HepG2 (cell line): Measurements from ENCODE around the gene ARHGEF40. TPM values are rescaled to one million over a fixed set of nuclear protein-coding genes. Genes with fewer than 3 reads are reported as not detected.
A peak's percentile ranks its signal among the peaks of the same experiment; 100 is the strongest.

ENCODE experiments used
- ATF1 ChIP-seq: IDR thresholded peaks from 2 replicates; pipeline ENCODE4 v1.6.1; 2016; ENCODE audit warnings: mild to moderate bottlenecking, control low read depth
- BCLAF1 ChIP-seq: fragments of 450-650 bp; IDR thresholded peaks from 2 replicates; pipeline ENCODE4 v1.6.1; 2017; ENCODE audit warnings: mild to moderate bottlenecking
- DRAP1 ChIP-seq: IDR thresholded peaks from 2 replicates; pipeline ENCODE4 v1.6.1; 2016; ENCODE audit warnings: missing genetic modification reagents, missing compliant biosample characterization
- GATAD2A ChIP-seq: IDR thresholded peaks from 2 replicates; pipeline ENCODE4 v1.6.1; 2016
- JUND ChIP-seq: sonication (generic); formaldehyde crosslinking; IDR thresholded peaks from 2 replicates; pipeline ENCODE4 v1.8.0; 2022; ENCODE audit warnings: mild to moderate bottlenecking, missing genetic modification reagents
- MXD4 ChIP-seq: IDR thresholded peaks from 2 replicates; pipeline ENCODE4 v1.6.1; 2016; ENCODE audit warnings: mild to moderate bottlenecking, missing biosample characterization, missing genetic modification reagents
- NCOR1 ChIP-seq: fragments of 200-600 bp; sonication (generic); IDR thresholded peaks from 2 replicates; pipeline ENCODE4 v1.7.0; 2017; ENCODE audit warnings: antibody characterized with exemption, low read length, borderline replicate concordance
- RNF219 ChIP-seq: sonication (generic); formaldehyde crosslinking; IDR thresholded peaks from 2 replicates; pipeline ENCODE4 v1.5.0; 2020; ENCODE audit warnings: mild to moderate bottlenecking, missing genetic modification reagents
- TIGD3 ChIP-seq: sonication (generic); formaldehyde crosslinking; IDR thresholded peaks from 2 replicates; pipeline ENCODE4 v1.5.1; 2020; ENCODE audit warnings: mild to moderate bottlenecking, missing genetic modification reagents, borderline replicate concordance
- ZNF10 ChIP-seq: sonication (generic); formaldehyde crosslinking; IDR thresholded peaks from 2 replicates; pipeline ENCODE4 v1.4.0; 2020; ENCODE audit warnings: mild to moderate bottlenecking, low read depth, missing genetic modification reagents, borderline replicate concordance
- ZNF280B ChIP-seq: sonication (generic); formaldehyde crosslinking; IDR thresholded peaks from 2 replicates; pipeline ENCODE4 v1.5.0; 2020; ENCODE audit warnings: missing genetic modification reagents, mild to moderate bottlenecking, borderline replicate concordance
- ZNF609 ChIP-seq: sonication (generic); formaldehyde crosslinking; IDR thresholded peaks from 2 replicates; pipeline ENCODE4 v1.4.0; 2020; ENCODE audit warnings: mild to moderate bottlenecking, missing genetic modification reagents, borderline replicate concordance
- ZNF850 ChIP-seq: sonication (generic); formaldehyde crosslinking; conservative IDR thresholded peaks from 2 replicates; pipeline ENCODE4 v1.9.0; 2021; ENCODE audit warnings: mild to moderate bottlenecking, missing genetic modification reagents
- polyA plus RNA-seq, 8 experiments: library from polyadenylated mRNA; depleted of rRNA in 3 of 8; stranded (reverse) in 7 of 8; unstranded in 1 of 8; fragments of >200 nt; fragmentation: Illumina TruSeq in 4 of 8; extraction: Trizol in 4 of 8; gene quantifications; 2 replicates each; pipeline versions ENCODE4 v1.2.1 to v1.2.3, GENCODE V29; 2011 to 2016; ENCODE audit warnings: low read depth in 4 of 8, missing spikeins in 1 of 8, mixed read lengths in 1 of 8; ENCODE audit not compliant: insufficient read depth in 1 of 8
- total RNA-seq, 5 experiments: library from RNA; depleted of rRNA; stranded (reverse); fragments of >200 nt; fragmentation: Illumina TruSeq; extraction: Trizol; gene quantifications; 2 replicates each; pipeline ENCODE4 v1.2.3, GENCODE V29; 2016; ENCODE audit warnings: low read depth in 1 of 5

Gene ARHGEF40
- total and polyA plus RNA-seq, 2 of the 13 experiments (the other 11 are each of a cell fraction or from before 2014, with no cell fraction given), result 28.1 to 78.1 TPM

- TF ChIP-seq ZNF280B (peak; percentile 47; the same call in 1 of the 2 replicates), RNF219 (CRISPR knock-in tag) (no peak), ZNF609 (CRISPR knock-in tag) (peak; percentile 69), ZNF10 (CRISPR knock-in tag) (no peak), ZNF850 (CRISPR knock-in tag) (no peak; the same call in 1 of the 2 replicates), DRAP1 (CRISPR knock-in tag) (0 out of 2 replicates have a peak, but pooled peaks have one; percentile 27), BCLAF1 (no peak), JUND (CRISPR knock-in tag) (no peak), TIGD3 (CRISPR knock-in tag) (peak; percentile 43; the same call in 1 of the 2 replicates), NCOR1 (peak; percentile 22; the same call in 1 of the 2 replicates), MXD4 (CRISPR knock-in tag) (peak; percentile 31; the same call in 1 of the 2 replicates), GATAD2A (CRISPR knock-in tag) (peak; percentile 49; the same call in 1 of the 2 replicates), ATF1 (no peak)
These were observed 569 bp upstream of the ARHGEF40 start (continued) for GRCh38 chr14:21069388-21070082.
